ENCODE measurements around the gene SRM. TPM values are rescaled to one million over a fixed set of nuclear protein-coding genes. Genes with fewer than 3 reads are reported as not detected.

SRM gene
- total and polyA plus RNA-seq, 2 of the 13 experiments (the other 11 are each of a cell fraction or from before 2014, with no cell fraction given): 27.9 to 31.8 TPM

DNA sequence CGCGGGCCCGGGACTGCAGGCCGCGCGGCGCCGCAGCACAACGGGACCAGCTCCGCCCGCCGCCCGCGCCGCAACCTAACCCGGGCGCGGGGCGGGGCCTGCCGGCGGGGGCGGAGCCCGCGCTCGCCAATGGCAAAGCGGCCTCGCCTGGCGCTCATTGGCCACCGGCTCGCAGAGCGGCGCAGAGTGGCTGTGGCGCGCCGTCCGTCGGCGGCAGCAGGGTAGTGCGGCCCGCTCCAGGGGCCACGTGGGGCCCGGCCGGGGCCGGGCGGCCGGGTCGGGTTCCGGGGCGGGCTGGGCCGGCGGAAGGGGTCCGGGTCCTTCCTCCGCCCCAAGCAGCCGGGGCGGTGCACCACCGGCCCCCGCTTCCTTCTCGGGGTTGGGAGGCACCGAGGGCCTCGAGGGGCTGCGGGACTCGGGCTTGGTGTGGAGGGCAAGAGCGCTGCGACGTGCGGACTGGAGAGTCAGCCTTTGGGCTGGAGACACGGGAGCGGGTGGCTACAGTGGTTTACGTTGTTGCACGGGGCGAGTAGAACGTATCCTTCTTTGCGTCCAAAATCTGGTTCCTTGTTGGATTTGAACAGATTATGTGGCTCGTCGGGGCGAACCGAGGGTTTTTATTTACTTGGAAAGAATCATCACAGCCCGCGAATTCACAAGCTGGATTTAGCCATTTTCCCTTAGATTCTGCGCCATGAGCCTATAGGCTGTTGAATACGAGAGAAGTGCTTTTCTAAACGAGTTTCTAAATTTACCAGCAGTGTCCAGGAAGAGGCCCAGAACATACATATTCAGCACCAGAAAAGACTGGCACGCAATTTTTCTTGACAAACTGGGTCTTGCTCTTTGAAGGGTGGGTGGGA is at the start of gene SRM (continued):
- TF ChIP-seq, protein P1, sequence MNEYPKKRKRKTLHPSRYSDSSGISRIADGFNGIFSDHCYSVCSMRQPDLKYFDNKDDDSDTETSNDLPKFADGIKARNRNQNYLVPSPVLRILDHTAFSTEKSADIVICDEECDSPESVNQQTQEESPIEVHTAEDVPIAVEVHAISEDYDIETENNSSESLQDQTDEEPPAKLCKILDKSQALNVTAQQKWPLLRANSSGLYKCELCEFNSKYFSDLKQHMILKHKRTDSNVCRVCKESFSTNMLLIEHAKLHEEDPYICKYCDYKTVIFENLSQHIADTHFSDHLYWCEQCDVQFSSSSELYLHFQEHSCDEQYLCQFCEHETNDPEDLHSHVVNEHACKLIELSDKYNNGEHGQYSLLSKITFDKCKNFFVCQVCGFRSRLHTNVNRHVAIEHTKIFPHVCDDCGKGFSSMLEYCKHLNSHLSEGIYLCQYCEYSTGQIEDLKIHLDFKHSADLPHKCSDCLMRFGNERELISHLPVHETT (CRISPR knock-in tag; conservative IDR thresholded peaks at IDR 0.05): peak; percentile 78; the same call in 1 of the 2 replicates
- TF ChIP-seq SRSF1 (optimal IDR thresholded peaks at IDR 0.05; ENCODE audit: low read depth, low read length) (no peak), ZNF709 (CRISPR knock-in tag; IDR thresholded peaks at IDR 0.05) (no peak), NFKBIZ (CRISPR knock-in tag; IDR thresholded peaks at IDR 0.05) (no peak), ZIK1 (CRISPR knock-in tag; IDR thresholded peaks at IDR 0.05; ENCODE audit: borderline replicate concordance, low read depth) (no peak), SKI (IDR thresholded peaks at IDR 0.05; ENCODE audit: partially characterized antibody) (peak; percentile 62), ZNF747 (CRISPR knock-in tag; IDR thresholded peaks at IDR 0.05; ENCODE audit: borderline replicate concordance) (no peak), HNRNPLL (IDR thresholded peaks at IDR 0.05; ENCODE audit: low read depth, low read length, poor library complexity, severe bottlenecking) (peak; percentile 71), ZKSCAN1 (IDR thresholded peaks at IDR 0.05; ENCODE audit: low read length) (no peak), ZNF878 (CRISPR knock-in tag; IDR thresholded peaks at IDR 0.05) (no peak), KLF11 (CRISPR knock-in tag; IDR thresholded peaks at IDR 0.05) (no peak), ISX (CRISPR knock-in tag; conservative IDR thresholded peaks at IDR 0.05) (no peak), ZNF660 (CRISPR knock-in tag; IDR thresholded peaks at IDR 0.05; ENCODE audit: borderline replicate concordance, low read depth) (no peak), KLF9 (CRISPR knock-in tag; IDR thresholded peaks at IDR 0.05; ENCODE audit: low read depth) (no peak), CBX5 (CRISPR knock-in tag; IDR thresholded peaks at IDR 0.05; ENCODE audit: borderline replicate concordance) (no peak), STAT5B (CRISPR knock-in tag; IDR thresholded peaks at IDR 0.05) (no peak), NFE2L2 (IDR thresholded peaks at IDR 0.05; ENCODE audit: low read length) (no peak)
- TF ChIP-seq, protein P2, sequence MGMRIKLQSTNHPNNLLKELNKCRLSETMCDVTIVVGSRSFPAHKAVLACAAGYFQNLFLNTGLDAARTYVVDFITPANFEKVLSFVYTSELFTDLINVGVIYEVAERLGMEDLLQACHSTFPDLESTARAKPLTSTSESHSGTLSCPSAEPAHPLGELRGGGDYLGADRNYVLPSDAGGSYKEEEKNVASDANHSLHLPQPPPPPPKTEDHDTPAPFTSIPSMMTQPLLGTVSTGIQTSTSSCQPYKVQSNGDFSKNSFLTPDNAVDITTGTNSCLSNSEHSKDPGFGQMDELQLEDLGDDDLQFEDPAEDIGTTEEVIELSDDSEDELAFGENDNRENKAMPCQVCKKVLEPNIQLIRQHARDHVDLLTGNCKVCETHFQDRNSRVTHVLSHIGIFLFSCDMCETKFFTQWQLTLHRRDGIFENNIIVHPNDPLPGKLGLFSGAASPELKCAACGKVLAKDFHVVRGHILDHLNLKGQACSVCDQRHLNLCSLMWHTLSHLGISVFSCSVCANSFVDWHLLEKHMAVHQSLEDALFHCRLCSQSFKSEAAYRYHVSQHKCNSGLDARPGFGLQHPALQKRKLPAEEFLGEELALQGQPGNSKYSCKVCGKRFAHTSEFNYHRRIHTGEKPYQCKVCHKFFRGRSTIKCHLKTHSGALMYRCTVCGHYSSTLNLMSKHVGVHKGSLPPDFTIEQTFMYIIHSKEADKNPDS (CRISPR knock-in tag; IDR thresholded peaks at IDR 0.05): no peak
- TF ChIP-seq, protein P3, sequence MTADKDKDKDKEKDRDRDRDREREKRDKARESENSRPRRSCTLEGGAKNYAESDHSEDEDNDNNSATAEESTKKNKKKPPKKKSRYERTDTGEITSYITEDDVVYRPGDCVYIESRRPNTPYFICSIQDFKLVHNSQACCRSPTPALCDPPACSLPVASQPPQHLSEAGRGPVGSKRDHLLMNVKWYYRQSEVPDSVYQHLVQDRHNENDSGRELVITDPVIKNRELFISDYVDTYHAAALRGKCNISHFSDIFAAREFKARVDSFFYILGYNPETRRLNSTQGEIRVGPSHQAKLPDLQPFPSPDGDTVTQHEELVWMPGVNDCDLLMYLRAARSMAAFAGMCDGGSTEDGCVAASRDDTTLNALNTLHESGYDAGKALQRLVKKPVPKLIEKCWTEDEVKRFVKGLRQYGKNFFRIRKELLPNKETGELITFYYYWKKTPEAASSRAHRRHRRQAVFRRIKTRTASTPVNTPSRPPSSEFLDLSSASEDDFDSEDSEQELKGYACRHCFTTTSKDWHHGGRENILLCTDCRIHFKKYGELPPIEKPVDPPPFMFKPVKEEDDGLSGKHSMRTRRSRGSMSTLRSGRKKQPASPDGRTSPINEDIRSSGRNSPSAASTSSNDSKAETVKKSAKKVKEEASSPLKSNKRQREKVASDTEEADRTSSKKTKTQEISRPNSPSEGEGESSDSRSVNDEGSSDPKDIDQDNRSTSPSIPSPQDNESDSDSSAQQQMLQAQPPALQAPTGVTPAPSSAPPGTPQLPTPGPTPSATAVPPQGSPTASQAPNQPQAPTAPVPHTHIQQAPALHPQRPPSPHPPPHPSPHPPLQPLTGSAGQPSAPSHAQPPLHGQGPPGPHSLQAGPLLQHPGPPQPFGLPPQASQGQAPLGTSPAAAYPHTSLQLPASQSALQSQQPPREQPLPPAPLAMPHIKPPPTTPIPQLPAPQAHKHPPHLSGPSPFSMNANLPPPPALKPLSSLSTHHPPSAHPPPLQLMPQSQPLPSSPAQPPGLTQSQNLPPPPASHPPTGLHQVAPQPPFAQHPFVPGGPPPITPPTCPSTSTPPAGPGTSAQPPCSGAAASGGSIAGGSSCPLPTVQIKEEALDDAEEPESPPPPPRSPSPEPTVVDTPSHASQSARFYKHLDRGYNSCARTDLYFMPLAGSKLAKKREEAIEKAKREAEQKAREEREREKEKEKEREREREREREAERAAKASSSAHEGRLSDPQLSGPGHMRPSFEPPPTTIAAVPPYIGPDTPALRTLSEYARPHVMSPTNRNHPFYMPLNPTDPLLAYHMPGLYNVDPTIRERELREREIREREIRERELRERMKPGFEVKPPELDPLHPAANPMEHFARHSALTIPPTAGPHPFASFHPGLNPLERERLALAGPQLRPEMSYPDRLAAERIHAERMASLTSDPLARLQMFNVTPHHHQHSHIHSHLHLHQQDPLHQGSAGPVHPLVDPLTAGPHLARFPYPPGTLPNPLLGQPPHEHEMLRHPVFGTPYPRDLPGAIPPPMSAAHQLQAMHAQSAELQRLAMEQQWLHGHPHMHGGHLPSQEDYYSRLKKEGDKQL (CRISPR knock-in tag; IDR thresholded peaks at IDR 0.05; ENCODE audit: low read depth): no peak
- TF ChIP-seq, protein P4, sequence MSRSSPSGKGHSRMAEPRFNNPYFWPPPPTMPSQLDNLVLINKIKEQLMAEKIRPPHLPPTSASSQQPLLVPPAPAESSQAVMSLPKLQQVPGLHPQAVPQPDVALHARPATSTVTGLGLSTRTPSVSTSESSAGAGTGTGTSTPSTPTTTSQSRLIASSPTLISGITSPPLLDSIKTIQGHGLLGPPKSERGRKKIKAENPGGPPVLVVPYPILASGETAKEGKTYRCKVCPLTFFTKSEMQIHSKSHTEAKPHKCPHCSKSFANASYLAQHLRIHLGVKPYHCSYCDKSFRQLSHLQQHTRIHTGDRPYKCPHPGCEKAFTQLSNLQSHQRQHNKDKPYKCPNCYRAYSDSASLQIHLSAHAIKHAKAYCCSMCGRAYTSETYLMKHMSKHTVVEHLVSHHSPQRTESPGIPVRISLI (CRISPR knock-in tag; IDR thresholded peaks at IDR 0.05; ENCODE audit: borderline replicate concordance): no peak
